Stimulated activated CD4-positive, alpha-beta T cell treated with anti-CD3 and anti-CD28 coated beads, Interleukin-4, amount 100 ng/mL, for 24 hours (primary cell): Measurements from ENCODE around the gene TRAK1.
"Not testable (repeated sequence)": the region's sequence is repeated elsewhere in the genome, so short reads cannot be mapped to it uniquely, and the experiment has no call there.

Source experiments
- DNase-seq: peaks from one replicate; pipeline ENCODE4 v3.0.0-alpha.2; 2020

TRAK1 gene

GRCh38 chr3:42098171-42098570 lies 7.0 kb downstream of the TRAK1 start:
- DNase-seq = no peak

- no peak for DNase-seq
These were observed 8.0 kb downstream of the TRAK1 start for GRCh38 chr3:42099020-42099765.

GRCh38 chr3:42101048-42101447 lies 9.9 kb downstream of the TRAK1 start:
- no peak for DNase-seq

DNA sequence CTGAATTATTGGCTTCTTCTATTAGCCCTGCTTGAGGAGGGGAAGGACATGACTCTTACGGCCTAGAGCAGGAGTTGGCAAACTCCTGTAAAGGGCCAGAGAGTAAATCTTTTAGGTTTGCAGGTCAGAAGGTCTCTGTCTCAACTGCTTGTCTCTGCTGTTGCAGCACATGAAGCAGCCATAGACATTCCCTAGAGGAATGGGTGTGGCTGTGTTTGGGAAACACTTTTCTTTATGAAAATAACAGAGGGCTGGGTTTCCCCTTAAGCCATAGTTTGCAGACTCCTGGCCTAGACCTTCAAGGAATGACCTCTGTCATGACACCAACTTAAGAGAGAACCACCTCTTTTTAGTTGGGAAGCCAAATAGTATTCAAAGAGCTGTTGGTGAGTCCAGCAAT lies 10.3 kb downstream of the TRAK1 start:
- DNase-seq = no peak

- no peak for DNase-seq
These were observed 11.4 kb downstream of the TRAK1 start for GRCh38 chr3:42102571-42102970.

DNA sequence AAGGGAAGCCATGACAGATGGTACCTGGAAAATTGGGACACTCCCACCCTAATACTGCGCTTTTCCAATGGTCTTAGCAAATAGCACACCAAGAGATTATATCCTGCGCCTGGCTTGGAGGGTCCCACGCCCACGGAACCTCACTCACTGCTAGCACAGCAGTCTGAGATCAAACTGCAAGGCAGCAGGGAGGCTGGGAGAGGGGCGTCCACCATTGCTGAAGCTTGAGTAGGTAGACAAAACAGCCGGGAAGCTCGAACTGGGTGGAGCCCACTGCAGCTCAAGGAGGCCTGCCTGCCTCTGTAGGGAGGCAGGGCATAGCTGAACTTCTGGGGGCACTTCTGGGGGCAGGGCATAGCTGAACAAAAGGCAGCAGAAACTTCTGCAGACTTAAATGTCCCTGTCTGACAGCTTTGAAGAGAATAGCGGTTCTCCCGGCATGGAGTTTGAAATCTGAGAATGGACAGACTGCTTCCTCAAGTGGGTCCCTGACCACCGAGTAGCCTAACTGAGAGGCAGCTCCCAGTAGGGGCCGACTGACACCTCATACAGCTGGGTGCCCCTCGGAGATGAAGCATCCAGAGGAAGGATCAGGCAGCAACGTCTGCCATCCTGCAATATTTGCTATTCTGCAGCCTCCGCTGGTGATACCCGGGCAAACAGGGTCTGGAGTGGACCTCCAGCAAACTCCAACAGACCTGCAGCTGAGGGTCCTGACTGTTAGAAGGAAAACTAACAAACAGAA lies 12.9 kb downstream of the TRAK1 start:
- DNase-seq = not testable (repeated sequence)

DNA sequence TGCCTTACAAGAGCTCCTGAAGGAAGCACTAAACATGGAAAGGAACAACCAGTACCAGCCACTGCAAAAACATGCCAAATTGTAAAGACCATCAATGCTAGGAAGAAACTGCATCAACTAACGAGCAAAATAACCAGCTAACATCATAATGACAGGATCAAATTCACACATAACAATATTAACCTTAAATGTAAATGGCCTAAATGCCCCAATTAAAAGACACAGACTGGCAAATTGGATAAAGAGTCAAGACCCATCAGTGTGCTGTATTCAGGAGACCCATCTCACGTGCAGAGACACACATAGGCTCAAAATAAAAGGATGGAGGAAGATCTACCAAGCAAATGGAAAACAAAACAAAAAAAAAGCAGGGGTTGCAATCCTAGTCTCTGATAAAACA lies 14.8 kb downstream of the TRAK1 start:
- DNase-seq = not testable (repeated sequence)

GRCh38 chr3:42106646-42107045 lies 15.5 kb downstream of the TRAK1 start:
- DNase-seq = no peak

DNA sequence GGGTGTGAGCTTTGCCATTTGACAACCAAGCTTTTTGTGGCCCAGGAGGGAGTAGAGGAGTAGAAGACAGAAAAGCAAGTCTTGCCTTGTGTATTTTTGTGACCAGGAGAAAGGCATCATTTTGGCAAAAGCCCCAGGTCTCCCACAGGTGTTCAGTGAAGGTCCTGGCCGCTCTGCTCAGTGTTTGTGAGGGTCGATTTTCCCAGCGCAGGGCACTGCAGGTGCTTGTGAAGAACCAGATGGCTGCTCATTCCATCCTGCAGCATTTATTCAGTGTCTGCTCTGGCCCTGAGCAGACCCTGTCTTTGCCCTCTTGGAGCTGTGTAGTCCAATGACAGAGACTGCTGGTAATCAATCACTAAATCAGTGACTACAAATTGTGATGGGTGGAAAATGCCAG lies 19.5 kb downstream of the TRAK1 start:
- DNase-seq = no peak

- DNase-seq = no peak
These were observed 23.1 kb downstream of the TRAK1 start for GRCh38 chr3:42114130-42114725.

DNA sequence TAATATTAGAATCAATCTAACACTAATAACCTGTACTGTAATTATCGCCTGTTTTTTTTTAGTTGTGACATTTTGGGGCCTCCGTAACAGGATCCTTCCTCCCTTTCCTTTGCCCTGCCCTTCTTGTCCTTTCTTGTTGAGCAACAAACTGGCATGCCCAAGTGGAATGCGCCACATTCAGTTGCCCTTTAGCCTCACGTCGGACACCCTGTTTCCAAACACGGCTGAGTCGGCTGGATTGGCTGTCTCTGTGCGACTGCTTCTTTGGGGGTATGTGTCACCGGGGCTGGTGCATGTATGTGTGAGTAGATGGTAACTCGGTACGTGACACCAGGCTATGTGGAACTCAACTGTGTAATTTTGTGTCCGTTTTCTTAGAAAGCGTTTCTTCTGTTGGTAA lies 24.1 kb downstream of the TRAK1 start:
- DNase-seq = no peak

DNA sequence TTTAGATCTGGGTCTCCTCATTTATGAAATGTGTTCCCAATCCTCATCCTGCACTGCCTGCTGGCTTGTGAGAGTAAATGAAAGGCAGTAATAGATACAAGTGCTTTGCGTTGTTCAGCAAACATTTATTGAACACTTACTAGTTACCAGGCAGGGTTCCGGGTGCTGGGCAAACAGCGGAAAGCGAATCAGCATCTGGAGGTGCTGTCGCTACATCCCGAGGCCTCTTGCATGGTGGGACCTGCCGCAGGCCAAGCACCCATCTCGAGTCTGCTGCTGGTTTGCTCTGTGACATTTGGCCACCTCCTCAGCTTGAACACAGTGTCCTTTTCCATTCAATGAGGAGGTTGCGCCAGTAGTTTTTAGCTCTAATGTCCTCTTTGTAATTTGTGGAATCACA lies 24.8 kb downstream of the TRAK1 start:
- no peak for DNase-seq

DNA sequence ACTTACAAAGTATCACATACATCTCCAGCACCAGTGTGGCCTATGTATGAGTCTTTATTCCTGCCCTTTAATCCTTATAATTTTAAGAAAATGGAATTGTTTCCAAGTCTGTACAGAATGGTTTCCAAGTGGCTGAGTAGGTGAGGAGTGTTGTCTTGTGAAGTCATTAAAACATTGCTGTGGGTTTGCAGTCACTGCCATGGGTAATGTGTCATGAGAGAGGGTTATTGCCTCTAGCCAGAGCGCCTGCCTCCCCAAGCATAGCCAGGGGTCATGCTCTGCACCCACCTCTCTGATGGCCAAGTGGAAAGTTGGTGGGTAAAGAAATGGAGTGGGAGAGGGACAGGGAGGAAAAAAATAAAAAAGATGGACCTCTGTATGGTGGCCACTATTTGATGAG lies 25.3 kb downstream of the TRAK1 start:
- no peak for DNase-seq

DNA sequence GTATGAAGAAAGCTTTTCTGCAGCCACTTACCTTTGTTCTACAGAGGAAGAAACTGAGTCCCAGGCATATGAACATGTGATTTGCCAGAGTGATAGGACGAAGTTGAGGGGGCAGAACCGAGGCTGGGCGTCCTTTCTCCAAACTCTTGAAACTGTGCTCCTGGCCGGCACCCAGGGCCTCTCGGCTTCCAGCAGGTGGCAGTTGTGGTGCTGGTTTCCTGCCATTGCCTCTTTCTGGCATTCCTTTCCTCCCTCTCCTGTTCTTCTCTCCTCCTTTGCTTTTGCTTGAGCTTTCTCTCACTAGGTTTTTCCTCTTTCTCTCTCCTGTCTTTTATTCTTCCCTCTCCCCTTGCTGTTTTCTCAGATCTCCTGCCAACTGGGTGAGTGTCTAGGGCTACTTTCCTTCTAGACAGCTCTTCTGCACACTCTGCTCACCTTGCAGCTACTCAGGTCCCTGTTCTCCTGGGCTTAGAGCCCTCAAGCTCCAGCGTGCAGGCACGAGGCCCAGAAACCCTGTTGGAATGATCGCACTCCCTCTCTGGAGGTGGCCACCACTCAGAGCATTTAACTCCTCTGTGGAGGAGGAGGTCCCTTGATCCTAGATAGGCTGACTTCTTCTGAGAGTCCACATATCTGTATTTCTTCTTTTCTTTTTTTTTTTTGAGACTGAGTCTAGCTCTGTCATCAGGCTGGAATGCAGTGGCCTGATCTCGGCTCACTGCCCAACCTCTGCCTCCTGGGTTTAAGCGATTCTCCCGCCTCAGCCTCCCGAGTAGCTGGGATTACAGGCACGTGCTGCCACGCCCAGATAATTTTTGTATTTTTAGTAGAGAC lies 26.2 kb downstream of the TRAK1 start:
- DNase-seq = no peak

GRCh38 chr3:42118762-42119361 lies 27.7 kb downstream of the TRAK1 start:
- DNase-seq = no peak

GRCh38 chr3:42119561-42120355 lies 28.6 kb downstream of the TRAK1 start:
- no peak for DNase-seq

- no peak for DNase-seq
These were observed 29.7 kb downstream of the TRAK1 start for GRCh38 chr3:42120866-42121265.

GRCh38 chr3:42122261-42123011 lies 31.3 kb downstream of the TRAK1 start:
- DNase-seq = no peak

DNA sequence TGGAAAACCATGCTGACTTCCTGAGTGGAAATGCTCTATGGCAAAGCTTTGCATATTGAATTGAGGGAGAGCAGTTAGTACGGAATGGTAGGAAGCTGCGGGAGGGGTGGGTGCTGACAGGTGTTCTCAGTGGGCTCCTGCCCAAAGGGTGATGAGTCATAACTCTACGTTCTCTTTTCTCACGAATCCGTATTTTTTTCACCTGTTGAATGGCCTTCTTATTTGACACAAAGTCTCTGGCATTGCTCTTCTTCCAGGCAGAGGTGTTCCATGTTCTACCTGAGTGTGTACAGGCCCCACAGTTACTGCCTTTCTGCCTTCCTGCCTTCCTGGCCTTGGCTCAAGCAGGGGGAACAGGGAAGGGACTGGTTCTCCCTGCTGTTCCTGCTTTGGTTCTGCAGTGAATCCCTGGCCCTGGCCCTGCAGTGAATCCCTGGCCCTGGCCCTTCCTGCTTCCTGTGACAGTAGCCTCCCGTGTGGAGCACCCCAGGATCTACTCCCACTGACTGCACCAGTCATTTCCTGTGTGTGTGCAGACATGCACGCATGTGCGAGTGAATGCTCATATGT lies 31.9 kb downstream of the TRAK1 start:
- DNase-seq = no peak

- no peak for DNase-seq
These were observed 32.9 kb downstream of the TRAK1 start for GRCh38 chr3:42123824-42124658.
